Fibroblast of lung (primary cell): ENCODE results near the gene FIBCD1. TPM values are rescaled to one million over a fixed set of nuclear protein-coding genes. Genes with fewer than 3 reads are reported as not detected.

Source experiments
- DNase-seq, 2 donors: peaks; one replicate each; pipeline versions ENCODE4 v3.0.0 to v3.0.0-alpha.2; 2010; ENCODE audit warnings: low read depth in 2 of 2
- H2AFZ ChIP-seq: 2 replicates; pipeline ENCODE4 v1.5.1; 2012; ENCODE audit warnings: low read length, control low read depth, inconsistent platforms
- H3K27ac ChIP-seq: 2 replicates; pipeline ENCODE4 v1.5.1; 2011; ENCODE audit warnings: low read length, control low read depth; ENCODE audit not compliant: insufficient read depth
- H3K27me3 ChIP-seq: 2 replicates; pipeline ENCODE4 v1.5.1; 2011; ENCODE audit warnings: mild to moderate bottlenecking, low read length; ENCODE audit not compliant: control insufficient read depth, insufficient read depth
- H3K36me3 ChIP-seq: 2 replicates; pipeline ENCODE4 v1.5.1; 2011; ENCODE audit warnings: low read length; ENCODE audit not compliant: control insufficient read depth, insufficient read depth
- H3K4me1 ChIP-seq: 2 replicates; pipeline ENCODE4 v1.5.1; 2011; ENCODE audit warnings: low read length; ENCODE audit not compliant: control insufficient read depth, insufficient read depth; ENCODE audit errors: extremely low read depth
- H3K4me2 ChIP-seq: 2 replicates; pipeline ENCODE4 v1.5.1; 2011; ENCODE audit warnings: low read length, control low read depth; ENCODE audit not compliant: insufficient read depth; ENCODE audit errors: extremely low read depth
- H3K4me3 ChIP-seq, 4 experiments: fragments of 200-600 bp in 1 of 4; sonication (generic) in 1 of 4; replicated peaks in 1 of 4; 2 replicates each; pipeline ENCODE4 v1.5.1; 2011 to 2016; ENCODE audit warnings: low read length in 4 of 4, low read depth in 3 of 4, mild to moderate bottlenecking in 3 of 4, control low read depth in 2 of 4, inconsistent platforms in 1 of 4, mixed read lengths in 1 of 4; ENCODE audit not compliant: insufficient read depth in 1 of 4; ENCODE audit errors: control extremely low read depth in 1 of 4
- H3K79me2 ChIP-seq: 2 replicates; pipeline ENCODE4 v1.5.1; 2012; ENCODE audit warnings: mild to moderate bottlenecking, low read length, inconsistent platforms; ENCODE audit not compliant: control insufficient read depth, insufficient read depth
- H3K9ac ChIP-seq: 2 replicates; pipeline ENCODE4 v1.5.1; 2011; ENCODE audit warnings: mild to moderate bottlenecking, low read length, control low read depth; ENCODE audit not compliant: insufficient read depth
- H3K9me3 ChIP-seq: 2 replicates; pipeline ENCODE4 v1.5.1; 2012; ENCODE audit warnings: low read depth, low read length; ENCODE audit not compliant: control insufficient read depth, insufficient read depth
- H4K20me1 ChIP-seq: 2 replicates; pipeline ENCODE4 v1.5.1; 2011; ENCODE audit warnings: low read length; ENCODE audit not compliant: control insufficient read depth, insufficient read depth; ENCODE audit errors: extremely low read depth
- CTCF ChIP-seq, 2 donors: IDR thresholded peaks in 1 of 2; conservative IDR thresholded peaks in 1 of 2; 1 replicate in 1 of 2; 2 replicates in 1 of 2; pipeline ENCODE4 v1.5.1; 2011 to 2012; ENCODE audit warnings: low read length in 2 of 2, control low read depth in 1 of 2, inconsistent platforms in 1 of 2, low read depth in 1 of 2, mild to moderate bottlenecking in 1 of 2
- EZH2 ChIP-seq: IDR thresholded peaks from 2 replicates; pipeline ENCODE4 v1.5.1; 2012; ENCODE audit warnings: low read length, control low read depth, mild to moderate bottlenecking; ENCODE audit errors: missing control alignments
- polyA plus RNA-seq, 2 donors: library from polyadenylated mRNA; depleted of rRNA in 1 of 2; stranded (reverse) in 1 of 2; unstranded in 1 of 2; fragments of >200 nt; gene quantifications; 2 replicates each; pipeline ENCODE4 v1.2.1, GENCODE V29; 2011 to 2012; ENCODE audit warnings: missing spikeins in 1 of 2
- total RNA-seq: library from RNA; depleted of rRNA; stranded (reverse); fragments of >200 nt; gene quantifications from 2 replicates; pipeline ENCODE4 v1.2.1, GENCODE V29; 2014

FIBCD1 gene
- total and polyA plus RNA-seq, 2 donors (not counting 1 experiment from before 2014, with no cell fraction given) = 7.3 to 28.0 TPM

- Histone ChIP-seq H2AFZ (no peak overlapping the region), H3K9me3 (no peaks in the 10 kb centered on the region), H3K4me2 (no peak overlapping the region), H3K27ac (no peak overlapping the region), H3K36me3 (no peaks in the 10 kb centered on the region), H3K79me2 (no peaks in the 10 kb centered on the region), H3K4me1 (no peaks in the 10 kb centered on the region), H4K20me1 (no peaks in the 10 kb centered on the region), H3K9ac (no peak overlapping the region), H3K4me3 (no peak overlapping the region), H3K27me3 (peaks cover 8% of the 10 kb centered on the region)
- TF ChIP-seq CTCF (conservative IDR thresholded peaks at IDR 0.05 in 1 of 2, IDR thresholded peaks at IDR 0.05 in 1 of 2; ENCODE audit: low read depth in 1 of 2, low read length in 2 of 2) = no peak
- TF ChIP-seq EZH2 = no peak
- DNase-seq = no peak
Observed at GRCh38 chr9:130987054-130987453, 48.0 kb upstream of the FIBCD1 start.

DNA sequence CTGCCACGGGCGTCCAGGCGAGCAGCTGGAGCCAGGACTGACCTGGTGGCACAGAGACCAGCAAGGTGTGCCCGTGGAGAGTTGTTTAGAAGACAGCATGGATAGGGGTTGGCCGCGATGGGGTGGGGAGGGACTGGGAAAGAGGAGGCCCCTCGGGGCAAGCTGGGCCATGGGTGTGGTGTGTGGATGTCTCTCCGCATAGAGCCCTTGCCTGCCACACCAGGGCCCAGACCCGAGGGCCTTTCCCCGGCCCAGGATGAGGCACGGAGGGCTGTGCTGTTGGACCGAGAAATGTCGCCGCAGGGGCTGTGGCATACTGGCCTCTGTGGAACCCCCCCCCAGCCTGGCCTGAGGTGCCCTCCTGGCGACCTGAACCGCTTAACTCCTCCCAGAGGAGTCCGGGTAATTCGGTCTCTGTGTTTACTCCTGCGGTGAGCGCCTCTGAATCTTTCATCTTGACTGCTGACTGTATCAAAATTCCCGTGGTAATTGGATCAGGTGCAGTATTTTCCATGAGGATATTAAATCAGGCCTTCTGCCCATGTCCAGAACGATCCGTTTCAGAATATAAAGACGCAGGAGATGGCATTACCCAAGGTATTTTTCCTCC is 47.4 kb upstream of the FIBCD1 start:
- H3K27me3 ChIP-seq = peaks cover 8% of the 10 kb centered on the region
- DNase-seq = no peak
- no peaks in the 10 kb centered on the region for H3K79me2 ChIP-seq
- H3K4me2 ChIP-seq = no peak overlapping the region
- no peaks in the 10 kb centered on the region for H4K20me1 ChIP-seq
- TF ChIP-seq CTCF (conservative IDR thresholded peaks at IDR 0.05 in 1 of 2, IDR thresholded peaks at IDR 0.05 in 1 of 2; ENCODE audit: low read depth in 1 of 2, low read length in 2 of 2) (no peak), EZH2 (no peak)
- no peak overlapping the region for H2AFZ ChIP-seq
- no peaks in the 10 kb centered on the region for H3K36me3 ChIP-seq
- no peak overlapping the region for H3K27ac ChIP-seq
- no peaks in the 10 kb centered on the region for H3K9me3 ChIP-seq
- no peak overlapping the region for H3K9ac ChIP-seq
- no peaks in the 10 kb centered on the region for H3K4me1 ChIP-seq
- no peak overlapping the region for H3K4me3 ChIP-seq

GRCh38 chr9:130985606-130986162 is 46.6 kb upstream of the FIBCD1 start:
- Histone ChIP-seq H3K4me3 (no peak overlapping the region), H3K36me3 (no peaks in the 10 kb centered on the region), H3K79me2 (no peaks in the 10 kb centered on the region), H4K20me1 (no peaks in the 10 kb centered on the region), H3K27me3 (peaks cover 8% of the 10 kb centered on the region), H3K9ac (no peak overlapping the region), H3K4me2 (no peak overlapping the region), H3K27ac (no peak overlapping the region), H3K9me3 (no peaks in the 10 kb centered on the region), H3K4me1 (no peaks in the 10 kb centered on the region), H2AFZ (no peak overlapping the region)
- DNase-seq = no peak
- TF ChIP-seq EZH2 = no peak
- no peak for TF ChIP-seq CTCF (conservative IDR thresholded peaks at IDR 0.05 in 1 of 2, IDR thresholded peaks at IDR 0.05 in 1 of 2; ENCODE audit: low read depth in 1 of 2, low read length in 2 of 2)
